Activated T-helper 1 cell treated with anti-CD3 and anti-CD28 coated beads, Interleukin-12 subunit alpha, Interleukin-12 subunit beta, Interleukin-2, Interleukin-4 antibody, amounts not matched to agents 30 ng/mL and 10 ng/mL and 1 ng/mL, durations not matched to agents 14 hours and 24 hours and 36 hours (primary cell): ENCODE measurements around the gene SLCO2A1. TPM values are rescaled to one million over a fixed set of nuclear protein-coding genes. Genes with fewer than 3 reads are reported as not detected.

Source experiments
- DNase-seq: peaks from one replicate; pipeline ENCODE4 v3.0.0; 2021; ENCODE audit warnings: low spot score
- H3K27ac Mint-ChIP-seq: one replicate; pipeline ENCODE4 v1.8.0; 2021; ENCODE audit warnings: mild to moderate bottlenecking, mixed read lengths
- H3K27me3 Mint-ChIP-seq: one replicate; pipeline ENCODE4 v1.8.0; 2022; ENCODE audit warnings: mild to moderate bottlenecking, moderate library complexity, mixed read lengths; ENCODE audit not compliant: insufficient read depth
- H3K36me3 Mint-ChIP-seq: one replicate; pipeline ENCODE4 v1.8.0; 2021; ENCODE audit warnings: low read depth, mixed read lengths
- H3K4me1 Mint-ChIP-seq: one replicate; pipeline ENCODE4 v1.8.0; 2021; ENCODE audit warnings: low read depth, mixed read lengths
- H3K4me3 Mint-ChIP-seq: one replicate; pipeline ENCODE4 v1.8.0; 2021; ENCODE audit warnings: mild to moderate bottlenecking, moderate library complexity, mixed read lengths
- H3K9me3 Mint-ChIP-seq: one replicate; pipeline ENCODE4 v1.8.0; 2021; ENCODE audit warnings: mixed read lengths
- intact Hi-C: fragments of 100-400 bp; cut with micrococcal nuclease; formaldehyde crosslinking; loops from one replicate; pipeline ENCODE4 v1.15.1; 2024
- total RNA-seq: library from RNA; stranded (reverse); gene quantifications from 2 replicates; pipeline ENCODE4 v1.2.3, GENCODE V29; 2022

The SLCO2A1 gene
- total RNA-seq, 1 donor from 2014 or later: not detected

- Mint-ChIP-seq H3K4me1 (peaks cover 7% of the 10 kb centered on the region), H3K9me3 (no peaks in the 10 kb centered on the region), H3K4me3 (no peak overlapping the region)
Observed at GRCh38 chr3:133938770-133939462, 90.8 kb downstream of the SLCO2A1 start.

GRCh38 chr3:133937756-133938601, 91.7 kb downstream of the SLCO2A1 start:
- H3K27ac Mint-ChIP-seq: no peak overlapping the region

More at GRCh38 chr3:133938770-133939462, 90.8 kb downstream of the SLCO2A1 start:
- intact Hi-C loops: loop anchor here (10.0 kb wide), 1 partner anchor 536 kb away; no protein-coding TSS in a partner anchor
- H3K27ac Mint-ChIP-seq: no peak overlapping the region
- peaks cover 7% of the 10 kb centered on the region for H3K27me3 Mint-ChIP-seq
- no peaks in the 10 kb centered on the region for H3K36me3 Mint-ChIP-seq
- DNase-seq: no peak

GRCh38 chr3:133937061-133937686, 92.6 kb downstream of the SLCO2A1 start:
- DNase-seq: no peak
- peaks cover 4% of the 10 kb centered on the region for H3K27me3 Mint-ChIP-seq
- intact Hi-C loops: loop anchor here (10.0 kb wide), 1 partner anchor 538 kb away; no protein-coding TSS in a partner anchor
- H3K27ac Mint-ChIP-seq: no peak overlapping the region
- peaks cover under 1% of the 10 kb centered on the region for H3K4me1 Mint-ChIP-seq
- H3K4me3 Mint-ChIP-seq: no peak overlapping the region
- H3K36me3 Mint-ChIP-seq: no peaks in the 10 kb centered on the region
- no peaks in the 10 kb centered on the region for H3K9me3 Mint-ChIP-seq

More at GRCh38 chr3:133937756-133938601, 91.7 kb downstream of the SLCO2A1 start:
- H3K36me3 Mint-ChIP-seq: no peaks in the 10 kb centered on the region
- no peak overlapping the region for H3K4me3 Mint-ChIP-seq
- H3K9me3 Mint-ChIP-seq: no peaks in the 10 kb centered on the region
- intact Hi-C loops: loop anchor here (10.0 kb wide), 1 partner anchor 537 kb away; no protein-coding TSS in a partner anchor
- DNase-seq: no peak
- H3K27me3 Mint-ChIP-seq: peaks cover 7% of the 10 kb centered on the region
- H3K4me1 Mint-ChIP-seq: peaks cover 7% of the 10 kb centered on the region

GRCh38 chr3:133935843-133936769, 93.6 kb downstream of the SLCO2A1 start:
- H3K9me3 Mint-ChIP-seq: no peaks in the 10 kb centered on the region
- no peak overlapping the region for H3K27ac Mint-ChIP-seq
- H3K36me3 Mint-ChIP-seq: no peaks in the 10 kb centered on the region
- intact Hi-C loops: loop anchor here (10.0 kb wide), 1 partner anchor 539 kb away; no protein-coding TSS in a partner anchor
- H3K27me3 Mint-ChIP-seq: peaks cover 2% of the 10 kb centered on the region
- no peaks in the 10 kb centered on the region for H3K4me1 Mint-ChIP-seq
- no peak overlapping the region for H3K4me3 Mint-ChIP-seq
- DNase-seq: no peak

- Mint-ChIP-seq H3K4me3 (no peak overlapping the region), H3K27me3 (no peaks in the 10 kb centered on the region), H3K4me1 (no peaks in the 10 kb centered on the region), H3K36me3 (no peaks in the 10 kb centered on the region), H3K9me3 (no peaks in the 10 kb centered on the region), H3K27ac (no peak overlapping the region)
- DNase-seq: no peak
- intact Hi-C loops: loop anchor here (10.0 kb wide), 1 partner anchor 540 kb away; no protein-coding TSS in a partner anchor
Observed at GRCh38 chr3:133934996-133935842, 94.5 kb downstream of the SLCO2A1 start.

- Mint-ChIP-seq H3K27ac (no peak overlapping the region), H3K27me3 (peaks cover 2% of the 10 kb centered on the region), H3K36me3 (no peaks in the 10 kb centered on the region), H3K4me3 (no peak overlapping the region), H3K4me1 (no peaks in the 10 kb centered on the region), H3K9me3 (no peaks in the 10 kb centered on the region)
- DNase-seq: no peak
- intact Hi-C loops: loop anchor here (10.0 kb wide), 1 partner anchor 540 kb away; no protein-coding TSS in a partner anchor
Observed at GRCh38 chr3:133934073-133934970, 95.4 kb downstream of the SLCO2A1 start.

GRCh38 chr3:133933097-133934024, 96.4 kb downstream of the SLCO2A1 start:
- H3K27ac Mint-ChIP-seq: no peak overlapping the region
- H3K4me3 Mint-ChIP-seq: no peak overlapping the region
- no peak for DNase-seq
- intact Hi-C loops: loop anchor here (10.0 kb wide), 1 partner anchor 541 kb away; no protein-coding TSS in a partner anchor
- H3K36me3 Mint-ChIP-seq: no peaks in the 10 kb centered on the region
- no peaks in the 10 kb centered on the region for H3K9me3 Mint-ChIP-seq
- H3K27me3 Mint-ChIP-seq: peaks cover 9% of the 10 kb centered on the region
- H3K4me1 Mint-ChIP-seq: no peaks in the 10 kb centered on the region

GRCh38 chr3:133932009-133932408, 97.7 kb downstream of the SLCO2A1 start:
- Mint-ChIP-seq H3K9me3 (no peaks in the 10 kb centered on the region), H3K4me1 (peaks cover 5% of the 10 kb centered on the region), H3K4me3 (no peak overlapping the region), H3K36me3 (no peaks in the 10 kb centered on the region), H3K27me3 (peaks cover 14% of the 10 kb centered on the region), H3K27ac (no peak overlapping the region)
- no peak for DNase-seq
- intact Hi-C loops: loop anchor here (10.0 kb wide), 1 partner anchor 543 kb away; no protein-coding TSS in a partner anchor

GRCh38 chr3:133931084-133931483, 98.6 kb downstream of the SLCO2A1 start:
- Mint-ChIP-seq H3K4me3 (no peak overlapping the region), H3K4me1 (peaks cover 5% of the 10 kb centered on the region), H3K9me3 (no peaks in the 10 kb centered on the region), H3K36me3 (no peaks in the 10 kb centered on the region), H3K27me3 (peaks cover 21% of the 10 kb centered on the region), H3K27ac (no peak overlapping the region)
- intact Hi-C loops: loop anchor here (10.0 kb wide), 1 partner anchor 544 kb away; no protein-coding TSS in a partner anchor
- DNase-seq: no peak
